ENCODE measurements around the gene ARMC3.
"Not testable (repeated sequence)": the region's sequence is repeated elsewhere in the genome, so short reads cannot be mapped to it uniquely, and the experiment has no call there.

ARMC3 gene

DNA sequence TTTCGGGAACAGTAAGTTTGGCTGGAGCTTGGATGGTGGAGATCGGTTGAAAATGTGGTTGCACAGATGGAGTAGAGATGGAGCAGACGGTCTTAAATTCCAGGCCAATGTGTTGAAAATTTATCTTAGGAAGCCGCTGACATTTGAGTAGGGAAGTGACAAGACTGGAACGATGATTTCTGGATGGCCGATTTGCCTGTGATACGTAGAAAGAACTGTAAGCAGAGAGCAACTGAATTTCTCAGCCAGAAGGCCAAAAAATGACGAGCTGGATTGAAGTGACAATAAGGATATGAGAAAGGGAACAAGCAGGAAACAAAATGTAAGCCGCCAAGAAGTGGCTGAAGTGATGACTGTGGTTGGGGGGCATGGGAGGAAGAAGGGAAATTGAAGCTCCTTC, 687 bp upstream of the ARMC3 start:
- DNase-seq (ENCODE audit: low read depth in 2 of 2) = no peak

DNA sequence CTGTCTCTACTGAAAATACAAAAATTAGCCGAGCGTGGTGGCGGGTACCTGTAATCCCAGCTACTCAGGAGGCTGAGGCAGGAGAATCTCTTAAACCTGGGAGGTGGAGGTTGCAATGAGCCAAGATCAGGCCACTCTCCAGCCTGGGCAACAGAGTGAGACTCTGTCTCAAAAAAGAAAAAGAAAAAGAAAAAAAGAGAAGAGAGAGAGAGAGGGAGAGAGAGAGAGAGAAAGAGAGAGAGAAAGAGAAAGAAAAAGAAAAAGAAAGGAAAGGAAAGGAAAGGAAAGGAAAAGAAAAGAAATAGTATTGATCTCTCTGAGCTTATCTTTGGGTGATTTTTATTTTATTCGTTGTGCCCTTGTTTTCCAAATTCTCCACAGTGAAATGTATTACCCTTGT, 1.2 kb downstream of the ARMC3 start:
- not testable (repeated sequence) for DNase-seq (ENCODE audit: low read depth in 2 of 2)

DNA sequence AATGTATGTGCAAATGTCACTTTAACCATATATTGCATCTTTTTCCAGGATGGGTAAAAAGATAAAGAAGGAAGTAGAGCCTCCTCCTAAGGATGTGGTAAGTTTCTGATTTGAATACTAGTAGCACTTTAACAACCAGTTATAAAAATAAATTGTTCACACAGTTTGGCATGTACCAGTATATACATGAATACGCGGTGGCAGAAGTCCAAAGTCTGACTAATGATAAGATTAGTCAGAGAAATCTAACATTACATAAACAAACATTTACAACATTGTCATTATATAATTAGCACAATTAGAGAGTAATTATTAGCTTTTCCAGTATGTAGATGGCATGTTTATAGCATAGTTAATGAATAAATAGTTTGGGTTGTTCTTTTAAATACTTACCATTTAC, 4.1 kb downstream of the ARMC3 start:
- DNase-seq (ENCODE audit: low read depth in 2 of 2) = no peak

DNA sequence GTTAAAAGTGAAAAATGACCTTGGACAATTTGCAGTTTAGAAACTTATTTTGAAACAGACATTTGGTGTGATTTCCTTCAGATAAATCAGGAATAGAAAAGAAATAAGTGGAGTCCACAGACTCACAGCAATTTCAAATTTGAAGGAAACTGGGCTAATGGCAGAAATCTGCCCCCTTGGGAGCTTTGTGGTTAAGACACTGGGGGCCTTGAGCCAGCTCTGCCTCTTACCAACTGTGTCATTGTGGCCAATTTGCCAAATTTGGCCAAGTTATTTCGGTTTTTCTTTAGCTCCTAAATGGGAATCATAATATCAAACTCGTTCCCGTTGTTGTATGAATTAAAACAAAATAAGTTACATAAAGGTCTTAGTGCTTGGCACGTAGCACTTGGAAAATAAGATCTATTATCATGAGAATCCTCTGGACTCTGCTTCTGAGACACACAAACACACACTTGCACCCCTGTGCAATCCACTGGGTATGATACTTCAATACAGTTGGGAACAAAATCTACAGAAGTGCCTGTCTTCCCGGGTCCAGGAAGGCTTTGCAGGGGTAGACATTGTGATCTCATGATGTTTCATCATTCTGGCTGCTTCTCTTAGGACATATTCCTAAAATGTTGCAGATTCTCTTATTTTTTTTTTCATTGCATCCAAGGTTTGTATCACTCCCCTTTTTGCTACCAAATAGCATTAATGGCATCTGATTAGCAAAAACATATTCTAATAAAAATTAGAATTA, 4.9 kb downstream of the ARMC3 start:
- no peak for DNase-seq (ENCODE audit: low read depth in 2 of 2)

DNA sequence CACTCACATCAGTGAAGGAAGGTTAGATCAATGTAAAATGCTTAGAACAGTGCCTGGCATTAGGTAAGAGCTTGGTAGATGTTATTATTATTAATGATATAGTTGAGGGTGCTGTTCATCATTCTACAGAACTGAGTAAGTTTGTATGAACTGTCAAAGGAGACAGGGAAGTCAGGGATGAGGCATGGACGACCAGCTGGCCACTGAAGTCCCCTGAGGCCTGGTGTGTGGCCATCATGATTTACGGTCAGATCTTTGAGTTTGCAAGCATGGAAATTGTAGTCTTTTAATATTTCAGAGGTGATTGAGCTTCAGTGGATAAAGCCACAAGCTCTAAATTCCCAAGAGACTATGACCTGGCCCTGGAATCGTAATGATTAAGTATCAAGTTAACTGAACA, 6.9 kb downstream of the ARMC3 start:
- no peak for DNase-seq (ENCODE audit: low read depth in 2 of 2)

DNA sequence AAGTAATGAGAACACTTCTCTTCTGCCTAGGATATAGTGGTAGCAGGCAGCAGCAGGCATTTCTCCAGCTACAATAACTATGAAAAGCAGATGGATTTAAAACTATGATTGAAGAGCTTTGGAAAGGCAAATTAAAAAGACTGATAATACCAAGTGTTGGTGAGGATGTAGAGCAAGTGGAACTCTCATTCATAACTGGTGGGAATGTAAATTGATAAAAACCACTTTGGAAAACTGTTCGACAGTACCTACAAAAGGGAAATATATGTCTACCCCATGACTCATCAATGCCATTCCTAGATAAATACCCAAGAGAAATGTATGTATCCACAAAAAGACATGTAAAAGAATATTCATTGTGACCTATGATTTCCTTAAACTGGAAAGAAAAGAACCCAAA, 14.6 kb downstream of the ARMC3 start:
- DNase-seq (ENCODE audit: low read depth in 2 of 2) = no peak

DNA sequence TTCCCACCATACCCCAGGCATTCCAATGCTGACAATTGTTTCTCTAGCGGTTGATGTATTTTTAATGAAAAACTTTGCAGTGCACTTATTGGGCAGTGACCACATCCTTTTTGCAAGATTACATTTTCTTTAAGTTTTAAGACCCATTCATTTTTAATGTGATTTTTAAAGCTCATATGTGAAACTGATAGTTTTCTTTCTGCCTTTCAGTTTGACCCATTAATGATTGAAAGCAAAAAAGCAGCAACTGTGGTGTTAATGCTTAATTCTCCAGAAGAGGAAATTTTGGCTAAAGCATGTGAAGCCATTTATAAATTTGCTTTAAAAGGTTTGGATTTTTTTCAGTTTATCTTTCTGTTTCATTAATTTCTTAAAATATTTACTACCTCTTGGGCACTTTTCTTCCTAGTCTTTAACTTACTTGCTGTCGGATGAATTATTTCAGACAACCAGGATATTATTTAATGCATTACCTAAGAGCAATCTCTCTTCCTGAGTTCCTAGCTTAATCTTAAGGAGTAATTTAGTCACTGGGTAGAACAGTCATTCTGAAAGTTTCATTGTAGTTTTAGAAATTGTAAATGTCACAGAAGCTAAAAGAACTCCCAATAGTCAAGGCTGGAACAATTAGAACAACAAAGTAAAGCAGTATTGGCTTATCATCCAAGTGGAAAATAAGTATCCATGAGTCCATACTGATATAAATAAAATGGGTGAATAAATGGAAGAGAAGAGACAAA, 18.3 kb downstream of the ARMC3 start:
- DNase-seq (ENCODE audit: low read depth in 2 of 2) = no peak

DNA sequence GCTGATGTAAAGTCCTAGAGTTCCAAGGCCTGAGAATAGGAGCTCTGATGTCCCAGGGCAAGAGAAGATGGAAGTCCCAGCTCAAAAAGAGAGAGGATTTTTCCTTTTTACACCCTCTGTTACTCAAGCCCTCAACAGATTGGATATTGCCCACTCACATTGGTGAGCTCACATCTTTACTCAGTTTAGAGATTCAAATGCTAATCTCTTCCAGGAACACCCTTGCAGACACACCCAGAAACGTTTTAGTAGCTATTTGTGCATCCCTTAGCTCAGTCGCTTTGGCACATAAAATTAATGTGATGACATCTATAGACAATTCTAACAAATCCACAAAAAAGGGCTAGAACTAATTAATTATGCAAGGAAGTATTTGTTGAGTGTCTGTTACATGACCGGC, 27.1 kb downstream of the ARMC3 start:
- no peak for DNase-seq (ENCODE audit: low read depth in 2 of 2)

DNA sequence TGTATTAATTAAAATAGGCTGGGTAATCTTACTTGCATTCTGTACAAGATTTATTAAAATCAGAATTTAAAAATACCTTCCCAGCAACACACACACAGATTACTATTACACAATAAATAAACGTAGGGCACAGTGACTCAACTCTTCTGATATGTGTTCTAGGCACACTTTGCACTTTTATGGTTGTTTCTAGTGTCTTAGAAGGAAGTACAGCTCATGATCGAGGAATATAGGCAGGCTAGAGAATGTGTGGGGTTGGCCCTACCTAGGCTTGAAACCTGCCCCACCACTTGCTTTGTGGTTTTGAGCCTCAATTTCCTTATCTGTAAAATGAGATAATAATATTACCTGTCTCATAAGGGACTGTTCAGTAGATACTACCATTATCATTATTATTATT, 30.5 kb downstream of the ARMC3 start:
- no peak for DNase-seq (ENCODE audit: low read depth in 2 of 2)

DNA sequence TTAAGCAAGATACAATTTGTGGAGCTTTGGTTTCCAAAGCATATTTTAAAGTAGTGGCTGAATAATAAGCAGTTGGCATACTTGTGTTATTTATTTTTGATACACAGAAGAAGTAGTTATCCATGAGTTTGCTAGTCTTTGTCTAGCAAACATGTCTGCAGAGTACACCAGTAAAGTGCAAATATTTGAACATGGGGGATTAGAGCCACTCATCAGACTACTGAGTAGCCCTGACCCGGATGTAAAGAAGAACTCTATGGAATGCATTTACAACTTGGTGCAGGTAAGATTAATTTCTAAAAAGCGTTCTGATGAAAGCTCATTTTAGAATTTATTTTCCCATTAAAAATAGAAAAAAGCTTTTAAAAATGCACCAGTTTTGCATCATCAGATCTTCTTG, 31.4 kb downstream of the ARMC3 start:
- no peak for DNase-seq (ENCODE audit: low read depth in 2 of 2)

DNA sequence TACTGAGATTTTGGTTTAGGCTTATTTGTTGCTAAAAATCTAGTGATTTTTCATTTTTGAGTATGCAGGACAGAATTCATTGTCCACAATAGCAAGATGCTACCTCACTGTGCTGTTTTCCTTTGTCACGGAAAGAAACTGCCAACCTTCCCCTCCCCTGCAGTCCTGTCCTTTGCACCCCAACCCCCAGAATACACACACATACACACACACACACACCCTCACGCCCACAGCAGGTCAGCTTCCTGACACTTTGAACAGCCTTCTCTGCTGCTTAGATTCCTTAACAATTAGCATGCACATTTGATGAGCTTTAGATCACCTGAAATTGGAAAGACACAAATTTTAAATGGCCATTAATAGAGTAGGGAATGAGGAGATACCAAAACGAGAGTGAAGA, 32.1 kb downstream of the ARMC3 start:
- no peak for DNase-seq (ENCODE audit: low read depth in 2 of 2)

DNA sequence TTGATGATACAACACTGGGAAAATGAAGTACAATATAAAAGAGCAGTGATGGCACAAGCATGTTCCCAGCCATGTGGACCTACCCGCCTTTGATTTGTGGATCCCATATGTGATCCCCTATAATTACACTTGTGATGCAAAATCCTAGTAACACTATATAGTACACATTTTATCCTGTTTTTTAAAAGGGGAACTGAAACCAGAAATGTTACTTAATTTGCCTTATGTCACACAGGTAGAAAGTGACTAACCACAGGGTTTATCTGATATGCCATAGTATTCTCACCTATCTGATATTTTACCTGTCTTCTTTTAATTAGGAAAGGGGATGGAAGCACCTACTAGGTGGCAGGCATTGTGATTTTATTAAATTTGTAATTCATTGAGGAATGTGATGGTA, 35.0 kb downstream of the ARMC3 start:
- no peak for DNase-seq (ENCODE audit: low read depth in 2 of 2)

DNA sequence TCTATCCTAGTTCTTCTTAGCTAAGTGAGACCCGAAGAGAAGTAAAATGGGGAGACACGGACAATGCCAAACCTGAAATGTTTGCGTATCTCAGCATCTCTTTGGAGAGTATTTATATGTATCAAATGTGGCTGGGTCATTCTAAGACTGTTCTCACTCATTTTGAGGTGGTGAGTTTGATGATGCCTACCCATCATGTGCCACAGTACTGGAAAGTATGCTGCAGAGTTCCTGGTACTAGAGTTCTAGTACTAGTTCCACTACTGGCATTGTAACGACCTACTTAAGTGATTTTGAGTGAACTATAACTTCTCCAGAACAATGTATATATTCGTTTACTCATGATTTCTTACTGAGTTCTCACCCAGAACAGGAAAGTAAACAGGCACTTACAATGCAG, 41.9 kb downstream of the ARMC3 start:
- no peak for DNase-seq (ENCODE audit: low read depth in 2 of 2)

DNA sequence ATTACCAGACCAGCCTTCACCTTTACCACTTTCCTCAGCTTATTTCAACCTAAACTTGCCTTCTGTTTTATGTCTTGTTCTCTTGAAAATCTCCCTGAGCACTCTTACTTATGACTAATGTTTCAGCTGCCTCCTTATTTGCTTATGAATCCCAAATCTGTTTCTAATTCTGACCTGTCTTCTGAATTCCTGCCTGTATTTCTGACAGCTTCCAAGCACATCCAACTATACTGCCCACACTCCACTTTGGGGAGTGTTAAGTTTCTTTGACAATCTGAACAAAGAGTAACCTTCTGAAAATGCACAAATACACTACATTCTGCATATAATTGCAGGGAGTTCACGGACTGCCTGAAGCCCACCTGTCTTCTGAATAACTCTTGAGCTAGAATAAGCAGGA, 48.7 kb downstream of the ARMC3 start:
- DNase-seq (ENCODE audit: low read depth in 2 of 2) = no peak

DNA sequence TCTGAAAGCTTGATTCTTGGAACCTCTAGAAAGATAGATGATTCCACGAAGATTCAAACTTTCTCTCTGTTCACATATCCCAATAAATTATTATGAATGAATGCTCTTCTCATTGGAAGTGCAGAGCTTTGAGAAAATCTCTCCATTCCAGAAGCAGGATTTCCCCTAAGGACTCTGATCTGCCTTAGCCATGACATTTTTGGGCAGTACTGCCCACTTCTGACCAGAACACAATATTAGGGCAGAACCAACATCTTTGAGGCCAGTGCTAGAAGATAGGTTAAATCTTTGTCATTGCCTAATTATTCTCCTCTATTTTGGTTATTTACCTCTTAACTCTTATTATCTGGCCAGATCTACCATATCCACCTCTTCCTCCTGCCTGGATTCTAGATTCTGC, 49.9 kb downstream of the ARMC3 start:
- DNase-seq (ENCODE audit: low read depth in 2 of 2) = no peak

DNA sequence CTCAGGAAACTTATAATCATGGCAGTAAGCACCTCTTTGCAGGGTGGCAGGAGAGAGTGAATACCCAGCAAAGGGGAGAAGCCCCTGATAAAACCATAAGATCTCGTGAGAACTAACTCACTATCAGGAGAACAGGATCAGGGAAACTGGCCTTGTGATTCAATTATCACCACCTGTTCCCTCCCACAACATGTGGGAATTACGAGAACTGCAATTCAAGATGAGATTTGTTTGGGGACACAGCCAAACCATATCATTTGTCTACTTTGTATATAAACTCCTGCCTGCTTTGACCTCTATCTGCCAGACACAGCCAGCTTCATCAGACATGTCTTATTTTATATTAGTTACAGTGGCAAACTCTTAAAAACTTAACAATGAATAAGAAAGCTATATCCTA, 50.4 kb downstream of the ARMC3 start:
- DNase-seq (ENCODE audit: low read depth in 2 of 2) = no peak

DNA sequence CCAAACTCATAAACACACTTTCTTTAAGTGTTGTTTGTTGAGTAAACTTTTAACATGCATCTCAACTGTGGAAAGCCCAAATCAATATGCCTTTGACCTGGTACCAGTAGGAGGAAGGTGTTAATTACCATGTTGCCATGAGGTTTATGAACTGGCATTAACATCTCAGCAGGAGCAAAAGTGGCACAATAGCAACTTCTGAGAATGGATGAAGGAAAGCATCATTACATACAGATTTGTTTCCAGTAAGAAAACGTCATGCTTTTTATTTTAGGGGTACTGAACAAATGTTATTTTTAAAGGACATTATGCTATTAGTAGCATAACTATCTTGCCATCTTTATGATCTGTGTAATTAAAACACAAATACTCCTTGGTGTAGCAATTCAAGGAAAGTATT, 51.1 kb downstream of the ARMC3 start:
- DNase-seq (ENCODE audit: low read depth in 2 of 2) = no peak

DNA sequence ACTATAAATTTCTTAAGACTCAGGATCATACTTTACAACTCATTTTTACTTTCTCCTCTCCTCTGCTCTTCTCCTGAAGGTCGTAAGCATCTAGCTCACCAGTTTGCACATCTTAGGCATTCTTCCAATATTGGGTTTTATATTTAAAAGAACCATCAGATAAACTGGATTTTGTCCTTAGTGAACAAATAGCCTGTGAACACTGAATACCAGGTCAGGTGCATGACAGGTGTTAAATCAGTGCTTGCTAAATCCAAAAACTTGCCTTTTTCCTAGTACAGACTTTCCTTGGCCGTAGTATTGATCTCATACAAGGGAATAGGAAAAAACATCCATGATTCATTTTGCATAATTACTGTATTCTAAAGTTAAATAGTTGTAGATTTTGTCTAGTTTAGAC, 53.0 kb downstream of the ARMC3 start:
- no peak for DNase-seq (ENCODE audit: low read depth in 2 of 2)

DNA sequence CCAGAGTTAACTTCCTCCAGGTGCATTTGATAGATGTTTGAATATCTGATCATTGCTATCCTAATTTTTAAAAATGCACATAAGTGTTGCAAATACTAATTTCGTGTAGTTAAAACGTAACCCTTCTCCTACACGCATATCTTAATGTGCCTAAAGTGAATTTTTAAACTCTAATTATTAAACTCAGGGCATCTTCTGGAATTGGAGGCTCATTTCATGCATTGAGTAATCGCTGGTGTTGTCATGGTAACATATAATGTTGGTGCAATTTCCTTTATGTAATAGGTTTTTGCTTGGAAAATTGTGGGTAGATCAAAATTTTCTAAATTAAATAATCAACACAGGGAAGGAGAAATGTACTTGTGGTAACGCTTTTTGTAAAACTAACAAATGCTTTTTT, 56.2 kb downstream of the ARMC3 start:
- DNase-seq (ENCODE audit: low read depth in 2 of 2) = no peak

DNA sequence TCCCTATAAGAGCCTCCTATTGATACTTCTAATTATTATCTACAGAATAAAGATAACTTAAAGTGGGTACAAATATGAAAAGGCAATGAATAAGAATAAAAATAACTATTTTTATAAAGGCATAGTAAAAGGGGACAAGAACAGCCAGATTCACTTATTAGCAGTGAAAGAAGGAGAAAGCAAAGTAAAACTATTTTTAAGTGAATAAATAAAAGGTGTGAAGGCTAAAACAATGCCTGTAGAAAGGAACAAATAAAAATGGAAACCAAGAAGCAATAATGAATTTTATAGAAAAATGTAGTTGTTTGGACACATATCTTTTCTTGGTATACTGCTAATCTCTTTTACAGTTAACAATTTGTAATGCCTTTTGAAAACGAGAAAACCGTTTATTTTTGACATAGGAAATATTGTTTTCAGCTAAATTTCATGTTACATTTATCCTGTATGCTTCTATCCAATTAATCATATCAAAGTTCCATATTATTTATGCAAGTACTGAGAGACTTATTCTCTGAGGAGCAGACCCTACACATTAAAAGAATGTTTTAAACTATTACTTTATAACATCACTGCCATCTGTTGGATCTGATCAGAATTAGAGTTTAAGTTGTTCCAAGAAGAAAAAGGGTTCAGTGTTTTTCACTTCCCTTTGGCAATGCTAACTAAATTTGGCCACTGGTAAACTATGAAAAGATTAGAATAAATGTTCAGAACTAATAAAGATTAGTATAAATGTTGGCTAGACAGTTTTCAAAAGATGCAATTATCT, 59.1 kb downstream of the ARMC3 start:
- no peak for DNase-seq (ENCODE audit: low read depth in 2 of 2)

DNA sequence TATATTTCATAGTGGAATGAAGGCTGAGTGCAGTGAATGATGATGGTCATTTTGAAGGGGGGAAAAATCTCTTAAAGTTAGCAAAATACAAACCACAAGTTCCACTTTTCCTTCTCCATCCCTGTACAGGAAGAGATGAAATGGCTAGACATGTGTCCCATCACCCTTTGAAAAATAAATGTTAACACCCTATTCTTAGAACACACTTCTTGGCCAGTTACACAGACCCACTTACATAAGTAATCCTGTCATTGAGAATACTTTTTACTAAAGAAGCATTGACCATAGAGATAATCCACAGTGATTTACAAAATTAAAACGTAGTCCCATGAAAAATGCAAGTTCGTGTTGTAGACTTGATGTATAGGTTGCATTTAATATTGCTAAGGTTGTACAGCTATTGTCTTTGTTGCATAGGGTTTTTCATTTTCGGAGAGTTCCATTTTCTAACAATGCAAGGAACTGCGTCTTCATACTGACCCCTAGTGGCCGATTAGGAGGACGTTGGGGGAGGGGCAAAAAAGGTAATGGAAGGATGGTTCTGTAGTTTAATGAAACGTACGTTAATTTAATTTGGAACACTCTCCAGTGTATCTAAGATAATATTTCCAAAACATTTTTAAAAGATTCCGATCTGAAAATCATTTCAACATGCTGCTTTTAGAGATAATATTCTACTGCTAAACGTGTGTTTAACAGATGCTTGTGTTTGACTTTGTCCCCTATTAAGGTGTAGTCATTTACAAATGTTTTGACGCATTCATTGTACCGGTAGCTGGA, 60.9 kb downstream of the ARMC3 start:
- peak; percentile 31 to 58 for DNase-seq (ENCODE audit: low read depth in 2 of 2)

DNA sequence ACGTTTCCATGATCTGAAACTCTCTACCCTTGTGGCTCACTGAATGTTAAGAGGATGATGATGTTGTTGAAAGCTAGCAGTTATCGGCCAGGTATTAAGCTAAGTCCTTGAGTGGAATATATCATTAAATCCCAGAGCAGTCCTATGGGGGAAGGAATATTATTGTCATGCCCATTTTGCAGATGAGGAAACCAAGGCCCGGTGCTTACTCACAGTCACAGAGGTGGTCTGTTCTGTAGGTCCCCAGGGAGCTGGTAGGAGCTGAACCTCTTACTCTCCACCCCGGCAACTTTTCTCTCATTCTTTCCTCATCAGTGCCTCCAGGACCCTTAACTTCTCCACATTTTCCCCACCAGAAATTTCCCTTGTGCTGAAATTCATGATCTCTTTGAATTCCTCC, 62.6 kb downstream of the ARMC3 start:
- no peak for DNase-seq (ENCODE audit: low read depth in 2 of 2)
